H1 (cell line): ENCODE results near the gene HECTD1. TPM values are rescaled to one million over a fixed set of nuclear protein-coding genes. Genes with fewer than 3 reads are reported as not detected.

ENCODE experiments used
- ASH2L ChIP-seq: fragments of 200-600, 300-600 bp; sonication (generic); IDR thresholded peaks from one replicate; pipeline ENCODE4 v1.7.1; 2017; ENCODE audit warnings: low read length
- CHD7 ChIP-seq: fragments of 300-600 bp; sonication (generic); IDR thresholded peaks from 2 replicates; pipeline ENCODE4 v1.7.1; 2012; ENCODE audit warnings: low read length, moderate library complexity, mild to moderate bottlenecking, inconsistent platforms; ENCODE audit not compliant: insufficient replicate concordance
- GTF2F1 ChIP-seq: IDR thresholded peaks from 2 replicates; pipeline ENCODE4 v1.6.1; 2012; ENCODE audit warnings: low read depth, low read length, improper control_type of control experiment, borderline replicate concordance
- SRF ChIP-seq: IDR thresholded peaks from 2 replicates; pipeline ENCODE4 v1.6.1; 2011; ENCODE audit warnings: mild to moderate bottlenecking, low read depth, low read length, moderate library complexity
- TAF1 ChIP-seq: IDR thresholded peaks from 2 replicates; pipeline ENCODE4 v1.6.1; 2011; ENCODE audit warnings: mild to moderate bottlenecking, low read depth, low read length
- TCF12 ChIP-seq: IDR thresholded peaks from 2 replicates; pipeline ENCODE4 v1.6.1; 2011; ENCODE audit warnings: low read depth, mild to moderate bottlenecking, low read length
- polyA plus RNA-seq, 7 experiments: library from polyadenylated mRNA; depleted of rRNA in 3 of 7; stranded (reverse) in 5 of 7; unstranded in 2 of 7; fragments of >200 nt in 5 of 7; fragments of 200-250 nt in 2 of 7; gene quantifications; 1 replicate in 5 of 7; 2 replicates in 1 of 7; 4 replicates in 1 of 7; pipeline versions ENCODE4 v1.2.1 to v1.2.3, GENCODE V29; 2011 to 2013; ENCODE audit warnings: missing spikeins in 2 of 7, mixed read lengths in 2 of 7
- total RNA-seq: library from RNA; stranded (reverse); fragmentation: NEBNext Ultra II Directional; extraction: Animal tissue kit (Norgen Biotek cat#: 25700); gene quantifications from 2 replicates; pipeline ENCODE4 v1.2.1, GENCODE V29; 2021

HECTD1 gene
- total and polyA plus RNA-seq, 2 of the 8 experiments (the other 6 are each of a cell fraction or from before 2014, with no cell fraction given), result 44.7 to 105 TPM

- TF ChIP-seq CHD7, result no peak
- no peak for TF ChIP-seq TCF12
- no peak for TF ChIP-seq ASH2L
- TF ChIP-seq SRF, result no peak
- TF ChIP-seq TAF1, result no peak
- no peak for TF ChIP-seq GTF2F1
Observed at GRCh38 chr14:31197671-31198070, 9.9 kb downstream of the HECTD1 start (continued).
